Measurements from ENCODE around the gene GPRASP3.

DNA sequence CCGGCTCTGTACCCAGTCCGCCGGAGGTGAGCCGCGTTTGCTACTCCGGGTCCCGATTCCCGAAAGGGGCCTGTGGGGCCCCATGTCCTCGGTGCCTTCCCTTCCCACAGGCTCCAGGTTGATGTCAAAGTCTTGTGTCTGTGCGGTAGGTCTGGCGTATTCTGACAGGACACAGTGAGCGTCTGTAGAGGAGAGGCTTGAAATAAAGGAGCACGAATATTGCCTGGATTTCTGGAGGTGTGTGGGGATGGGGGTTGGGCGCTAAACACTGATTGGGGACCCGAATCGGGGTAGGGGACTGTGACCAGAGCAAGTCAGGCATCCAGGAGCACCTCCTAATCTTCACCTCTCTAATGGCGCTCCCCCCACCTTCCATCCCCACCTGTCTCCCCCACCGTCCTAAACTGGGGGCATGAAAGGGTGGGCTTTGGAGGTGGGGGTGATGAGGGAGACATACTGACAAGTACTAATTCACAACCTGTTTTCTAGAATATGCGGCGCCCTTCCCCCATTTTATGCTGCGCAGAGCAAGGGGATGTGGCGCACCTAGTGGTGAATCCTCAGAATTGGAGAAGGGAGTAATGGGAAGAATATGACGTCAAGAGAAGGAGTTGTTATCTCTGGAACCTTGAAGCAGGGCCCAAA lies 7.4 kb upstream of the GPRASP3 start:
- TF ChIP-seq CTCF (IDR thresholded peaks at IDR 0.05) (peak in 5 of 7 experiments; percentile 24 to 52 (median 43)), EP300 (IDR thresholded peaks at IDR 0.05) (no peak), POLR2A (IDR thresholded peaks at IDR 0.05) (no peak)
